ENCODE data around the gene CDK19. TPM values are rescaled to one million over a fixed set of nuclear protein-coding genes. Genes with fewer than 3 reads are reported as not detected.

The CDK19 gene
- total RNA-seq, 1 experiment from 2014 or later = 11.7 TPM

- DNase-seq (ENCODE audit: low spot score) = no peak
- Mint-ChIP-seq H3K9me3 (no peaks in the 10 kb centered on the region), H3K4me1 (no peaks in the 10 kb centered on the region), H3K36me3 (no peaks in the 10 kb centered on the region), H3K4me3 (no peak overlapping the region), H3K27me3 (ENCODE audit: low read depth) (no peaks in the 10 kb centered on the region; the same call in 1 of the 2 replicates), H3K27ac (no peak overlapping the region)
- POLR2A ChIA-PET = interaction anchor here (0.8 kb wide), 1 partner anchor 42 kb away, joined by 4 read pairs; the partner anchor contains the start of gene CDK19
- CTCF ChIA-PET = no interaction called here
- no peak for ATAC-seq
- no peak for TF ChIP-seq ATF2 (CRISPR knock-in tag; IDR thresholded peaks at IDR 0.05; ENCODE audit: borderline replicate concordance, low read depth)
- TF ChIP-seq ZNF281 (CRISPR knock-in tag; IDR thresholded peaks at IDR 0.05) = no peak
- TF ChIP-seq NFE2L1 (CRISPR knock-in tag; IDR thresholded peaks at IDR 0.05) = no peak
- no peak for TF ChIP-seq KAT7 (CRISPR knock-in tag; IDR thresholded peaks at IDR 0.05; ENCODE audit: borderline replicate concordance)
- no peak for TF ChIP-seq ESRRA (CRISPR knock-in tag; IDR thresholded peaks at IDR 0.05; ENCODE audit: borderline replicate concordance)
- no peak for TF ChIP-seq NFATC4 (CRISPR knock-in tag; IDR thresholded peaks at IDR 0.05)
- TF ChIP-seq E2F5 (CRISPR knock-in tag; IDR thresholded peaks at IDR 0.05) = no peak
- no peak for TF ChIP-seq ZMAT4 (CRISPR knock-in tag; IDR thresholded peaks at IDR 0.05)
- TF ChIP-seq TEAD4 (CRISPR knock-in tag; IDR thresholded peaks at IDR 0.05) = no peak
- TF ChIP-seq TEAD1 (CRISPR knock-in tag; IDR thresholded peaks at IDR 0.05) = no peak
- TF ChIP-seq PRRX2 (CRISPR knock-in tag; IDR thresholded peaks at IDR 0.05) = no peak
- TF ChIP-seq ZNF232 (CRISPR knock-in tag; IDR thresholded peaks at IDR 0.05) = no peak
- TF ChIP-seq FOXJ3 (CRISPR knock-in tag; IDR thresholded peaks at IDR 0.05; ENCODE audit: borderline replicate concordance) = no peak
These were observed 42.7 kb upstream of the CDK19 start for GRCh38 chr6:110858016-110858415.

GRCh38 chr6:110856296-110856695, 41.0 kb upstream of the CDK19 start:
- ATAC-seq (no peak), DNase-seq (ENCODE audit: low spot score) (no peak)
- Mint-ChIP-seq H3K36me3 (no peaks in the 10 kb centered on the region), H3K9me3 (no peaks in the 10 kb centered on the region), H3K4me3 (no peak overlapping the region), H3K27ac (no peak overlapping the region), H3K27me3 (ENCODE audit: low read depth) (no peaks in the 10 kb centered on the region; the same call in 1 of the 2 replicates), H3K4me1 (no peaks in the 10 kb centered on the region)
- ChIA-PET CTCF (interaction anchor here (1.2 kb wide), 1 partner anchor 10 kb away, joined by 5 read pairs; no protein-coding TSS in a partner anchor), POLR2A (interaction anchor here (0.8 kb wide), 1 partner anchor 18 kb away, joined by 3 read pairs; the partner anchor contains the start of gene AMD1)
- TF ChIP-seq ZNF425 (CRISPR knock-in tag; conservative IDR thresholded peaks at IDR 0.05) = no peak
- no peak for TF ChIP-seq ZNF317 (CRISPR knock-in tag; IDR thresholded peaks at IDR 0.05; ENCODE audit: borderline replicate concordance, low read depth)
- TF ChIP-seq E2F4 (CRISPR knock-in tag; IDR thresholded peaks at IDR 0.05; ENCODE audit: borderline replicate concordance, low read depth) = no peak
- no peak for TF ChIP-seq ZNF532 (CRISPR knock-in tag; IDR thresholded peaks at IDR 0.05; ENCODE audit: borderline replicate concordance)
- no peak for TF ChIP-seq USF1 (CRISPR knock-in tag; IDR thresholded peaks at IDR 0.05)
- no peak for TF ChIP-seq CREM (CRISPR knock-in tag; IDR thresholded peaks at IDR 0.05)
- no peak for TF ChIP-seq CDX4 (CRISPR knock-in tag; IDR thresholded peaks at IDR 0.05; ENCODE audit: borderline replicate concordance)

Data from WTC11 (cell line).